ENCODE data around the gene RSRP1. TPM values are rescaled to one million over a fixed set of nuclear protein-coding genes. Genes with fewer than 3 reads are reported as not detected.

RSRP1 gene
- total RNA-seq, 1 donor, result 102 TPM

- H3K4me3 ChIP-seq (ENCODE audit: insufficient read depth, low read length), result peak overlapping the region; percentile 70
- H4K20me1 ChIP-seq (ENCODE audit: insufficient read depth, low read length), result no peaks in the 10 kb centered on the region
- H3K4me2 ChIP-seq (ENCODE audit: insufficient read depth, low read length), result peak overlapping the region; percentile 86
- H3K27ac ChIP-seq (ENCODE audit: low read depth, low read length), result peak overlapping the region; percentile 18
- H2AFZ ChIP-seq (ENCODE audit: low read length), result peak overlapping the region; percentile 91
- peak; percentile 21 for TF ChIP-seq CTCF (IDR thresholded peaks at IDR 0.05; ENCODE audit: extremely low read depth, low read depth, low read length)
- no peaks in the 10 kb centered on the region for H3K79me2 ChIP-seq (ENCODE audit: insufficient read depth, low read length)
- H3K27me3 ChIP-seq (ENCODE audit: insufficient read depth, low read length), result peaks cover 12% of the 10 kb centered on the region
- peak; percentile 93 for DNase-seq (ENCODE audit: insufficient read length, low spot score, missing footprints)
- H3K9me3 ChIP-seq (ENCODE audit: low read depth, low read length), result no peaks in the 10 kb centered on the region
- no peaks in the 10 kb centered on the region for H3K36me3 ChIP-seq (ENCODE audit: insufficient read depth, low read length)
- peaks cover 23% of the 10 kb centered on the region for H3K4me1 ChIP-seq (ENCODE audit: insufficient read depth, low read length)
These were observed 48.5 kb downstream of the RSRP1 start for GRCh38 chr1:25198663-25199252.

- peak overlapping the region; percentile 86 for H3K4me2 ChIP-seq (ENCODE audit: insufficient read depth, low read length)
- H4K20me1 ChIP-seq (ENCODE audit: insufficient read depth, low read length), result no peaks in the 10 kb centered on the region
- no peaks in the 10 kb centered on the region for H3K9me3 ChIP-seq (ENCODE audit: low read depth, low read length)
- H3K36me3 ChIP-seq (ENCODE audit: insufficient read depth, low read length), result no peaks in the 10 kb centered on the region
- H3K4me1 ChIP-seq (ENCODE audit: insufficient read depth, low read length), result peaks cover 23% of the 10 kb centered on the region
- H3K4me3 ChIP-seq (ENCODE audit: insufficient read depth, low read length), result peak overlapping the region; percentile 70
- peak overlapping the region; percentile 91 for H2AFZ ChIP-seq (ENCODE audit: low read length)
- no peak for TF ChIP-seq CTCF (IDR thresholded peaks at IDR 0.05; ENCODE audit: extremely low read depth, low read depth, low read length)
- no peaks in the 10 kb centered on the region for H3K79me2 ChIP-seq (ENCODE audit: insufficient read depth, low read length)
- H3K27me3 ChIP-seq (ENCODE audit: insufficient read depth, low read length), result peaks cover 12% of the 10 kb centered on the region
- H3K27ac ChIP-seq (ENCODE audit: low read depth, low read length), result no peak overlapping the region
- DNase-seq (ENCODE audit: insufficient read length, low spot score, missing footprints), result peak; percentile 64
These were observed 49.1 kb downstream of the RSRP1 start for GRCh38 chr1:25197982-25198662.

DNA sequence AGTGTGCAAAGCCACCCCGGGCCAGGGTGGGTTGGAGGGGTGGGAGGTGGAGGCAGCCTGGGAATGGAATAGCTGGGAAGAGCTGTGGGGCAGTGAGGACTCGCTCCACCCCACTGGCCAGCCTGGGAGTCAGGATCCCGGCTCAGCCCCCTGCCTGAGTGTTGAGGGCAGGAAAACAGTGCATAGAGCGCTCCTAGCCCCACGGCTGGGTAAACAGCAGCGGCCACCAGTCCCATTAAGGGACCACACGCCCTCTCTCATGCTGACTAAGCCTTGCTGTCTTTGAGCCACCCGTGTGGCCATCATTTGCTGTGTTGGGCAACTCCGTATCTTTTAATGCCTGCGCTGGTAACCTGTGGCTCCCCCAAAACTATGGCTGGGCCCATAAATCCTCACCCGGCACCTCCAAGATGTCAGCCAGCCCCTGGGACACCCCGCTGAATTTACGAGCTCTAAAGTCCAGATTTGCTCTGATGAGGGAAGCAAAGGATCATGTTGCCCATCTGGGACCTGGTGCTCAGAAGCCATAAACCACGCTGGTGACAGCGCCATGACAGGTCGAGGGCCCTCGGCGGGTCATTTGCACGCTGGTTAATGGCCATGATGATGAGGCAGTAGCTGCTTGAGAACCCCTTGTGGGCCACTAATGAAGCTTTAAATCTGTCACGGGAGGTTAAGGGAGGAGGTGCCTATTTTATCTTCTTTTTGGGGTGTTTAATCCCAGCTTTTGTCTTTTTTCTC, 49.8 kb downstream of the RSRP1 start:
- Histone ChIP-seq H3K4me1 (ENCODE audit: insufficient read depth, low read length) (peaks cover 23% of the 10 kb centered on the region), H3K27me3 (ENCODE audit: insufficient read depth, low read length) (peaks cover 16% of the 10 kb centered on the region), H3K27ac (ENCODE audit: low read depth, low read length) (no peak overlapping the region), H3K4me3 (ENCODE audit: insufficient read depth, low read length) (no peak overlapping the region), H3K79me2 (ENCODE audit: insufficient read depth, low read length) (no peaks in the 10 kb centered on the region), H3K36me3 (ENCODE audit: insufficient read depth, low read length) (no peaks in the 10 kb centered on the region), H2AFZ (ENCODE audit: low read length) (peak overlapping the region; percentile 91), H4K20me1 (ENCODE audit: insufficient read depth, low read length) (no peaks in the 10 kb centered on the region), H3K9me3 (ENCODE audit: low read depth, low read length) (no peaks in the 10 kb centered on the region), H3K4me2 (ENCODE audit: insufficient read depth, low read length) (peak overlapping the region; percentile 86)
- DNase-seq (ENCODE audit: insufficient read length, low spot score, missing footprints), result peak; percentile 68
- no peak for TF ChIP-seq CTCF (IDR thresholded peaks at IDR 0.05; ENCODE audit: extremely low read depth, low read depth, low read length)

- TF ChIP-seq CTCF (IDR thresholded peaks at IDR 0.05; ENCODE audit: extremely low read depth, low read depth, low read length), result no peak
- Histone ChIP-seq H3K4me1 (ENCODE audit: insufficient read depth, low read length) (peaks cover 23% of the 10 kb centered on the region), H3K4me3 (ENCODE audit: insufficient read depth, low read length) (no peak overlapping the region), H4K20me1 (ENCODE audit: insufficient read depth, low read length) (no peaks in the 10 kb centered on the region), H3K27ac (ENCODE audit: low read depth, low read length) (no peak overlapping the region), H3K4me2 (ENCODE audit: insufficient read depth, low read length) (no peak overlapping the region), H3K27me3 (ENCODE audit: insufficient read depth, low read length) (peaks cover 16% of the 10 kb centered on the region), H3K79me2 (ENCODE audit: insufficient read depth, low read length) (no peaks in the 10 kb centered on the region), H3K9me3 (ENCODE audit: low read depth, low read length) (no peaks in the 10 kb centered on the region), H2AFZ (ENCODE audit: low read length) (no peak overlapping the region), H3K36me3 (ENCODE audit: insufficient read depth, low read length) (no peaks in the 10 kb centered on the region)
- peak; percentile 26 for DNase-seq (ENCODE audit: insufficient read length, low spot score, missing footprints)
These were observed 50.4 kb downstream of the RSRP1 start for GRCh38 chr1:25196830-25197229.
